K562 (cell line): ENCODE data around the gene SPATC1L. TPM values are rescaled to one million over a fixed set of nuclear protein-coding genes. Genes with fewer than 3 reads are reported as not detected.

ENCODE experiments used
- ATAC-seq: fragments of 200-7000 bp; cut with Tn5 transposase; 3 replicates; pipeline ENCODE4 v1.9.1; 2020; ENCODE audit warnings: moderate library complexity
- BruUV-seq: library from RNA; stranded (reverse); fragments of 400-500 nt; replicated peaks from 2 replicates; lab custom pipeline; 2021; lab: Mats Ljungman, UMichigan
- CTCF ChIA-PET: fragments of 300-600 bp; formaldehyde crosslinking; extraction: SDS; loops from one replicate; lab custom pipeline; 2021; ENCODE audit warnings: low intra/inter-chr PET ratio; lab: Yijun Ruan, JAX
- POLR2A ChIA-PET: fragments of 300-600, 350-650 bp; sonication (Branson Sonifier 250); formaldehyde crosslinking; extraction: SDS; loops from one replicate; lab custom pipeline; 2021; ENCODE audit warnings: antibody characterized with exemption, inconsistent platforms; lab: Yijun Ruan, JAX
- DNase-seq, 4 experiments: peaks; one replicate each; pipeline versions ENCODE4 v3.0.0 to v3.0.0-alpha.2; 2011 to 2018; ENCODE audit warnings: low spot score in 3 of 4, mixed read lengths in 3 of 4; ENCODE audit errors: extremely low read depth in 1 of 4
- FAIRE-seq: peaks from 2 replicates; lab custom pipeline; 2011; peaks lifted over from hg19 to GRCh38; lab: Jason Lieb, UNC
- H2AFZ ChIP-seq: 2 replicates; pipeline ENCODE4 v1.6.0; 2011; ENCODE audit warnings: low read depth, low read length, control low read depth, inconsistent platforms
- H3K27ac ChIP-seq: fragments of 200-600 bp; 3 replicates; pipeline ENCODE4 v1.8.0; 2011; ENCODE audit warnings: low read depth, mild to moderate bottlenecking, control low read depth, inconsistent platforms, low read length, moderate library complexity, mixed read lengths; ENCODE audit errors: extremely low read depth
- H3K27me3 ChIP-seq, 2 experiments: fragments of 300-600 bp in 1 of 2; 2 replicates in 1 of 2; 3 replicates in 1 of 2; pipeline versions ENCODE4 v1.6.0 to v1.8.0; 2011; ENCODE audit warnings: inconsistent platforms in 2 of 2, low read length in 2 of 2, mild to moderate bottlenecking in 1 of 2, mixed read lengths in 1 of 2, moderate library complexity in 1 of 2; ENCODE audit not compliant: control insufficient read depth in 2 of 2, insufficient read depth in 2 of 2
- H3K36me3 ChIP-seq: fragments of 300-600 bp; 3 replicates; pipeline ENCODE4 v1.8.0; 2011; ENCODE audit warnings: mild to moderate bottlenecking, low read length, inconsistent platforms; ENCODE audit not compliant: control insufficient read depth, insufficient read depth
- H3K4me1 ChIP-seq, 2 experiments: fragments of 200-600 bp in 1 of 2; replicated peaks in 1 of 2; 2 replicates in 1 of 2; 3 replicates in 1 of 2; pipeline versions ENCODE4 v1.5.1 to v1.8.0; 2011; ENCODE audit warnings: inconsistent platforms in 2 of 2, low read length in 2 of 2, mild to moderate bottlenecking in 1 of 2, mixed read lengths in 1 of 2, moderate library complexity in 1 of 2; ENCODE audit not compliant: control insufficient read depth in 2 of 2, insufficient read depth in 2 of 2
- H3K4me2 ChIP-seq: 2 replicates; pipeline ENCODE4 v1.6.1; 2011; ENCODE audit warnings: low read length, control low read depth, inconsistent platforms, mixed read lengths; ENCODE audit not compliant: insufficient read depth
- H3K4me3 ChIP-seq: fragments of 200-600 bp; sonication (generic), shearing (Covaris generic); 2 replicates; pipeline ENCODE4 v1.5.1; 2016; ENCODE audit warnings: control low read depth, inconsistent platforms
- H3K79me2 ChIP-seq: fragments of 200-600 bp; 3 replicates; pipeline ENCODE4 v1.8.0; 2011; ENCODE audit warnings: low read length, inconsistent platforms; ENCODE audit not compliant: control insufficient read depth, insufficient read depth
- H3K9ac ChIP-seq, 2 experiments: 2 replicates each; pipeline versions ENCODE4 v1.6.0 to v1.6.1; 2011; ENCODE audit warnings: low read depth in 2 of 2, low read length in 2 of 2, control low read depth in 1 of 2, inconsistent platforms in 1 of 2, mild to moderate bottlenecking in 1 of 2, mixed read lengths in 1 of 2; ENCODE audit not compliant: insufficient read depth in 1 of 2
- H3K9me1 ChIP-seq: one replicate; pipeline ENCODE4 v1.6.0; 2011; ENCODE audit warnings: inconsistent platforms, mild to moderate bottlenecking, low read length, moderate library complexity; ENCODE audit not compliant: control insufficient read depth, insufficient read depth
- H3K9me3 ChIP-seq: replicated peaks from 2 replicates; pipeline ENCODE4 v1.5.1; 2011; ENCODE audit warnings: low read depth, low read length, inconsistent platforms; ENCODE audit not compliant: control insufficient read depth, insufficient read depth
- H4K20me1 ChIP-seq: replicated peaks from 2 replicates; pipeline ENCODE4 v1.6.1; 2011; ENCODE audit warnings: low read length, inconsistent platforms, mixed read lengths; ENCODE audit not compliant: control insufficient read depth, insufficient read depth
- CEBPB ChIP-seq: fragments of 450-650 bp; IDR thresholded peaks from 2 replicates; pipeline ENCODE4 v1.6.1; 2016; ENCODE audit warnings: missing genetic modification characterization, missing compliant biosample characterization
- EP400 ChIP-seq: fragments of 450-650 bp; IDR thresholded peaks from 2 replicates; pipeline ENCODE4 v1.6.1; 2017; ENCODE audit warnings: antibody characterized with exemption, mild to moderate bottlenecking, moderate library complexity
- EZH2 ChIP-seq: IDR thresholded peaks from 2 replicates; pipeline ENCODE4 v1.6.1; 2012; ENCODE audit warnings: low read depth, mild to moderate bottlenecking, inconsistent platforms, low read length, borderline replicate concordance
- NFIX ChIP-seq: fragments of 250-450 bp; sonication (Bioruptor Pico); IDR thresholded peaks from 2 replicates; pipeline ENCODE4 v1.4.0; 2020; ENCODE audit warnings: low read depth, mild to moderate bottlenecking, moderate library complexity
- TBP ChIP-seq: optimal IDR thresholded peaks from 2 replicates; pipeline ENCODE3; 2011; ENCODE audit warnings: low read depth, low read length, improper control_type of control experiment
- ZNF121 ChIP-seq: sonication (generic); formaldehyde crosslinking; conservative IDR thresholded peaks from 2 replicates; pipeline ENCODE4 v1.8.0; 2022; ENCODE audit warnings: missing genetic modification reagents
- ZNF324 ChIP-seq: fragments of 250-450 bp; sonication (Bioruptor Pico); IDR thresholded peaks from 2 replicates; pipeline ENCODE4 v1.4.0; 2020; ENCODE audit warnings: mild to moderate bottlenecking
- ZNF695 ChIP-seq: fragments of 450-650 bp; formaldehyde crosslinking; IDR thresholded peaks from 2 replicates; pipeline ENCODE4 v1.4.0; 2020; ENCODE audit warnings: mild to moderate bottlenecking, moderate library complexity
- WGBS: fragments of 100-300 bp; shearing (Covaris generic); methylation state at CpG from one replicate; pipeline ENCODE4 v1.1.6; 2016; ENCODE audit warnings: low coverage, mixed read lengths; ENCODE audit not compliant: insufficient coverage; ENCODE audit errors: missing lambda C conversion rate; 5-methylcytosine and 5-hydroxymethylcytosine counted together
- in situ Hi-C: fragments of 300-500 bp; cut with MboI; formaldehyde crosslinking; loops from 4 replicates; pipeline ENCODE4 v1.15.0; 2018; ENCODE audit warnings: inconsistent platforms, mixed read lengths
- intact Hi-C: fragments of 100-400 bp; cut with micrococcal nuclease; formaldehyde crosslinking; loops from 2 replicates; pipeline ENCODE4 v1.14.2; 2022
- polyA plus RNA-seq, 8 experiments: library from polyadenylated mRNA; depleted of rRNA in 4 of 8; stranded (reverse) in 5 of 8; unstranded in 3 of 8; fragments of >200 nt; fragmentation: Nextera tagmentation in 2 of 8; fragmentation: Illumina TruSeq in 1 of 8; extraction: Ambion mirVana in 2 of 8; extraction: Trizol in 1 of 8; gene quantifications; 2 replicates each; pipeline versions ENCODE4 v1.2.1 to v1.2.3, GENCODE V29; 2011 to 2014; ENCODE audit warnings: inconsistent platforms in 1 of 8, missing spikeins in 1 of 8
- total RNA-seq, 7 experiments: library from RNA; depleted of rRNA in 6 of 7; stranded (reverse); fragments of >200 nt in 6 of 7; fragmentation: Illumina TruSeq in 2 of 7; extraction: Trizol in 2 of 7; gene quantifications; 2 replicates each; pipeline versions ENCODE4 v1.2.1 to v1.2.3, GENCODE V29; 2011 to 2021; ENCODE audit warnings: low replicate concordance in 1 of 7
- TF ChIP-seq, protein P1 (sequence below), 2 experiments: fragments of 200-800 bp in 1 of 2; sonication (Bioruptor generic) in 1 of 2; sonication (generic) in 1 of 2; formaldehyde crosslinking in 1 of 2; IDR thresholded peaks in 1 of 2; conservative IDR thresholded peaks in 1 of 2; 2 replicates each; pipeline versions ENCODE4 v1.5.0 to v1.6.1; 2016 to 2020; ENCODE audit warnings: missing compliant biosample characterization in 1 of 2, missing genetic modification characterization in 1 of 2, missing genetic modification reagents in 1 of 2

SPATC1L gene
- total and polyA plus RNA-seq, 9 of the 15 experiments (the other 6 are each of a cell fraction or from before 2014, with no cell fraction given) = 0.14 to 121 (median 34.0) TPM; not detected in 1

DNA sequence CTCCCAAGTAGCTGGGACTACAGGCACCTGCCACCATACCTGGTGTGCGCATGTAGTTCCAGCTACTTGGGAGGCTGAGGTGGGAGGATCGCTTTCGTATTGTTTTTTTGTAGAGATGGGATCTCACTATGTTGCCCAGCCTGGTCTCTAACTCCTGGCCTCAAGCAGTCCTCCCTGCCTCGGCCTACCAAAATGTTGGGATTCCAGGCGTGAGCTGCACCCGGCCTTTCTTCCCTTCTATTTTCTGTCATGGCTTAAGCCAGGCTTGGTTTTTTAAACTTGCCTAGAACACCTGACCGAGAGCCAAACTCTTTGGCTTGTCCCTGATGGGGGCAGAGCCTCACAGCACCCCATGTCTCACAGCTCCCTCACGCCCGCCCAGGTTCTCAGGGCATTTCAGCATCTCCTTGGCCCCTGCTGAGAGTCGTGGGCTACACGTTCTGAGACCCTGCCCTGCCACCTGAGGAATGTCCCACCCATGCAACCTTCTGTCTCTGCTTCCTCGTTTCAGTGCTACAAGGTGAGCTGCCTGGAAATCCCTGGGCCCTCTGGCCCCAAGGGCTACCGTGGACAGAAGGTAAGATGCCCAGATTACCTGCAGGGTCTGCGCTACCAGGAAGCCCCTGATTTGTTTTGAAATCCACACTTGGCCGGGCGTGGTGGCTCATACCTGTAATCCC is 70.6 kb downstream of the SPATC1L start:
- in situ Hi-C loops = no loop called here
- BruUV-seq = no TSS peak

DNA sequence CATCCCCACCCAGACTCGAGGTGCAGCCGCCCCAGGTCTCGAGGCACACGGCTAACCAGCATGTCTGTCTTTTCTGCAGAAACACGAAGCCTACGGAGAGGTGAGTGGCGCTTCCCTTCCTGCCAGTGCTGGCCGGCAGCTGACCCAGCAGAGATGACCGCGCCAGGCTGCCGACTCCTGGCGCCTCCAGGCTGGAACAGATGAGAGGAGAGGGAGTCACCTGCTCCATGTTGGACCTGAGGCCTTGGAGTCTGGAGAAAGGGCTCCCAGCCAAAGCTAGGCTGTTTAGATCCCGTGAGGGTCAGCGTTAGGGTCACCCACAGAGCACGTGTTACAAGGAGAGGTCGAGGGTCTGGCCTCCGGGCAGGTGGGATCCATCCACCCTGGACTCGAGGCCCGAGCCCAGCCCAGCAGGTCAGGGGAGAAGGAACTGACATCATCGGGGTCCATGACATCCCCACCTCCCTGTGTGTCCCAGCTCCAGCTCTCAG is 71.5 kb downstream of the SPATC1L start:
- POLR2A ChIA-PET = interaction anchor here (0.6 kb wide), 1 partner anchor 681 kb away, joined by 3 read pairs; no protein-coding TSS in a partner anchor
- in situ Hi-C loops = no loop called here

More for the DNA sequence above, 70.6 kb downstream of the SPATC1L start:
- Histone ChIP-seq H3K4me3 (no peak overlapping the region), H3K9ac (peak overlapping the region in 1 of 2 experiments; percentile 17; a peak in 1 of 4 replicates), H3K9me1 (no peaks in the 10 kb centered on the region), H3K36me3 (no peaks in the 10 kb centered on the region), H3K4me2 (no peak overlapping the region), H3K9me3 (no peaks in the 10 kb centered on the region; the same call in 1 of the 2 replicates), H3K4me1 (peaks cover 0 to 47% of the 10 kb centered on the region in 2 experiments; a peak in 2 of 5 replicates), H3K27ac (no peak overlapping the region), H3K79me2 (no peaks in the 10 kb centered on the region), H4K20me1 (no peaks in the 10 kb centered on the region; the same call in 1 of the 2 replicates), H3K27me3 (peaks cover 23 to 77% of the 10 kb centered on the region in 2 experiments; a peak in 4 of 5 replicates), H2AFZ (no peak overlapping the region)
- DNase-seq (no peak), FAIRE-seq (no peak), ATAC-seq (no peak)
- ChIA-PET CTCF (no interaction called here), POLR2A (interaction anchor here (0.6 to 0.7 kb wide), 2 partner anchors 116 to 682 kb away, joined by 3 read pairs; no protein-coding TSS in a partner anchor)
- 3% methylated on average over 16 of the region's 16 CpGs for WGBS
- intact Hi-C loops = no loop called here
- TF ChIP-seq NFIX (CRISPR knock-in tag) = no peak
- peak; percentile 57; the same call in 1 of the 2 replicates for TF ChIP-seq ZNF121

More for the DNA sequence above, 71.5 kb downstream of the SPATC1L start:
- Histone ChIP-seq H2AFZ (no peak overlapping the region), H3K9me3 (no peaks in the 10 kb centered on the region; the same call in 1 of the 2 replicates), H3K4me3 (no peak overlapping the region), H3K36me3 (no peaks in the 10 kb centered on the region), H4K20me1 (no peaks in the 10 kb centered on the region; the same call in 1 of the 2 replicates), H3K9ac (peak overlapping the region in 1 of 2 experiments; percentile 68; a peak in 1 of 4 replicates), H3K4me2 (no peak overlapping the region), H3K27me3 (peaks cover 21 to 69% of the 10 kb centered on the region in 2 experiments; a peak in 4 of 5 replicates), H3K79me2 (no peaks in the 10 kb centered on the region), H3K27ac (no peak overlapping the region), H3K4me1 (peaks cover 0 to 41% of the 10 kb centered on the region in 2 experiments; a peak in 2 of 5 replicates), H3K9me1 (no peaks in the 10 kb centered on the region)
- intact Hi-C loops = no loop called here
- CTCF ChIA-PET = no interaction called here
- ATAC-seq (no peak), DNase-seq (no peak), FAIRE-seq (no peak)
- TF ChIP-seq ZNF695 (CRISPR knock-in tag) (no peak), TBP (no peak), EP400 (no peak), CEBPB (tag) (no peak), ZNF324 (no peak), EZH2 (no peak)
- TF ChIP-seq, protein P1, sequence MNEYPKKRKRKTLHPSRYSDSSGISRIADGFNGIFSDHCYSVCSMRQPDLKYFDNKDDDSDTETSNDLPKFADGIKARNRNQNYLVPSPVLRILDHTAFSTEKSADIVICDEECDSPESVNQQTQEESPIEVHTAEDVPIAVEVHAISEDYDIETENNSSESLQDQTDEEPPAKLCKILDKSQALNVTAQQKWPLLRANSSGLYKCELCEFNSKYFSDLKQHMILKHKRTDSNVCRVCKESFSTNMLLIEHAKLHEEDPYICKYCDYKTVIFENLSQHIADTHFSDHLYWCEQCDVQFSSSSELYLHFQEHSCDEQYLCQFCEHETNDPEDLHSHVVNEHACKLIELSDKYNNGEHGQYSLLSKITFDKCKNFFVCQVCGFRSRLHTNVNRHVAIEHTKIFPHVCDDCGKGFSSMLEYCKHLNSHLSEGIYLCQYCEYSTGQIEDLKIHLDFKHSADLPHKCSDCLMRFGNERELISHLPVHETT (CRISPR knock-in tag; conservative IDR thresholded peaks at IDR 0.05 in 1 of 2, IDR thresholded peaks at IDR 0.05 in 1 of 2) = no peak
- BruUV-seq = no TSS peak
- 9% methylated on average over 20 of the region's 20 CpGs for WGBS
